ENCODE measurements around the gene ZCRB1.

The ZCRB1 gene

DNA sequence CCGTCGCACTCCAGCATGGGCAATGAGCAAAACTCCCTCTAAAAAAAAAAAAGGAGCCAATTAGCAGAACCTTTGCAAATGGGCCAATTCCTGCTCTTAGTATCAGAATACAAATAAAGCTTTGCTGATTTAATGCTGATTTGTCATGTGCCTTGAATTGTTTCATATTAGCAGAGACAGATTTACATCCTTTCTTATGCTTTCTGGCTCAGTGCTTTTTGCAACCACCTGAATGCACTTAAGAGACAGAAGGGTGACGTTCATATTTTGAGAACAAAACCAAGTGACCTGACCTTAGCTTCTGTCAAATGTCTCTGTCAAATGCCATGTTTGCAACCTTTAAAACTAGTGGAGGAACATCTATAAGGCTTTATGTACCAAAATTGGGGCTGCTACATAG lies 44.0 kb downstream of the ZCRB1 start:
- no peaks in the 10 kb centered on the region for H3K36me3 ChIP-seq (ENCODE audit: control insufficient read depth, insufficient read depth, low read length)
- H3K4me3 ChIP-seq (replicated peaks; ENCODE audit: low read depth, low read length) = no peak overlapping the region
- H3K27me3 ChIP-seq (replicated peaks; ENCODE audit: control insufficient read depth, insufficient read depth, low read length) = no peaks in the 10 kb centered on the region
- TF ChIP-seq, protein P1, sequence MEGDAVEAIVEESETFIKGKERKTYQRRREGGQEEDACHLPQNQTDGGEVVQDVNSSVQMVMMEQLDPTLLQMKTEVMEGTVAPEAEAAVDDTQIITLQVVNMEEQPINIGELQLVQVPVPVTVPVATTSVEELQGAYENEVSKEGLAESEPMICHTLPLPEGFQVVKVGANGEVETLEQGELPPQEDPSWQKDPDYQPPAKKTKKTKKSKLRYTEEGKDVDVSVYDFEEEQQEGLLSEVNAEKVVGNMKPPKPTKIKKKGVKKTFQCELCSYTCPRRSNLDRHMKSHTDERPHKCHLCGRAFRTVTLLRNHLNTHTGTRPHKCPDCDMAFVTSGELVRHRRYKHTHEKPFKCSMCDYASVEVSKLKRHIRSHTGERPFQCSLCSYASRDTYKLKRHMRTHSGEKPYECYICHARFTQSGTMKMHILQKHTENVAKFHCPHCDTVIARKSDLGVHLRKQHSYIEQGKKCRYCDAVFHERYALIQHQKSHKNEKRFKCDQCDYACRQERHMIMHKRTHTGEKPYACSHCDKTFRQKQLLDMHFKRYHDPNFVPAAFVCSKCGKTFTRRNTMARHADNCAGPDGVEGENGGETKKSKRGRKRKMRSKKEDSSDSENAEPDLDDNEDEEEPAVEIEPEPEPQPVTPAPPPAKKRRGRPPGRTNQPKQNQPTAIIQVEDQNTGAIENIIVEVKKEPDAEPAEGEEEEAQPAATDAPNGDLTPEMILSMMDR (IDR thresholded peaks at IDR 0.05; ENCODE audit: insufficient read depth, low read length, poor library complexity, severe bottlenecking) = no peak
- no peak for DNase-seq (ENCODE audit: extremely low read depth, insufficient read length)

DNA sequence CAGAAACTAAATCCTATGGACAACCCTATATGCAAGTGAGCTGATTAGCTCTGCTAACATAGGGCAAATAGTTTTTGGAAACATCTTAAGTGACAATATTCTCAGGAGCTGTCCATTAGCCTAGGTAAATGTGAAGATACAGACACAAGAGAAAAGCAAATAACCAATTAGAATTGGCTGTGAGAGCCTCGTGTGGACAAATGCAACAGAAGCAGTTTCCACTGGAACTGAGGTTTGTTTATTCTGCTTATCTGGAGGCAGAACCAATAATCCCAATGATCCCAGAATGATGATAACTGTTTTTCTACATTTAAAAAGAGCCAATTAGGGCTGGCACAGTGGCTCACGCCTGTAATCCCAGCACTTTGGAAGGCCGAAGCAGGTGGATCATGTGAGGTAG lies 44.6 kb downstream of the ZCRB1 start:
- no peak for DNase-seq (ENCODE audit: extremely low read depth, insufficient read length)
- Histone ChIP-seq H3K4me3 (replicated peaks; ENCODE audit: low read depth, low read length) (no peak overlapping the region), H3K27me3 (replicated peaks; ENCODE audit: control insufficient read depth, insufficient read depth, low read length) (no peaks in the 10 kb centered on the region), H3K36me3 (ENCODE audit: control insufficient read depth, insufficient read depth, low read length) (no peaks in the 10 kb centered on the region)
- TF ChIP-seq, protein P1 (IDR thresholded peaks at IDR 0.05; ENCODE audit: insufficient read depth, low read length, poor library complexity, severe bottlenecking) = no peak

DNA sequence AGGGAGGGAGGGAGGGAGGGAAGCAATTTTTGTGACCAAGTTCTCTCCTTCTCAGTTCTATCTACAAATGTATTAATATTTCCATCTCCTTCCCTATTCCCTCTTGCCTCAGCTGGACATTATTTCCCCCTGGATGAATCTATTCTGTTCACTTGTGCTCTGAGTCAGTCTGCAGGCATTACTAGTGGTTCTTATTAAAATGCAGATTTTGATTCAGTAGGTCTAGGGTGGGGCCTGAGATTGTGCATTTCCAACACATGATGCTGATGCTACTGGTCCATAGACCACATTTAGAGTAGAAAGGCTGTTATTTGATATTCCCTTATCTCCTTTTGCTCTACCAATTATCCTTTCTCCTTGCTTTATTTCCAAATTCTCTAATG lies 47.8 kb downstream of the ZCRB1 start:
- TF ChIP-seq, protein P1 (IDR thresholded peaks at IDR 0.05; ENCODE audit: insufficient read depth, low read length, poor library complexity, severe bottlenecking) = no peak
- no peak for DNase-seq (ENCODE audit: extremely low read depth, insufficient read length)

DNA sequence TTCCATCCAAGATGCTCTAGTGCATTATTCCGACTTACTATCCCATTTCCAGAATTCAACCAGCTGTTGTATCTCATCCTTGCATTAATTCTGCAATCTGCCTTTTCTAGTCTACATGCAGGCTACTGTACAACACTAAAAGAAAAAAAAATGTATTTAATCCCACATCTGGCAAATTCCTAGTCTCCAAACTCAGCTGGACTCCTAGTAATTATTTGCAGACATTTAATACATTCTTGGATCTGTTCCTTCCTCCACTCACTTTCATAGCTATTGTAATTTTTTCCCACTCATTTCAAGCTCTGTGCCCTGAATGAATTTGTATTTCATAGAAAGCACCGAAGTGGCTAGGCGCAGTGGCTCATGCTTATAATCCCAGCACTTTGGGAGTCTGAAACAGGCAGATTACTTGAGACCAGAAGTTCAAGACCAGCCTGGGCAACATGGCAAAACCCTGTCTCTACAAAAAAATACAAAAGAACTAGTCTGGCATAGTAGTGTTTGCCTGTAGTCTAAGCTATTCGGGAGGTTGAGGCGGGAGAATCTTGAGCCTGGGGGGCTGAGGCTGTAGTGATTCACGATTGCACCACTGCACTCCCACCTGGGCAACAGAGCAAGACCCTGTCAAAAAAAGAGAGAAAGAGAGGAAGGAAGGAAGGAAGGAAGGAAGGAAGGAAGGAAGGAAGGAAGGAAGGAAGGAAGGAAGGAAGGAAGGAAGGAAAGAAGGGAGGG lies 48.3 kb downstream of the ZCRB1 start:
- no peaks in the 10 kb centered on the region for H3K27me3 ChIP-seq (replicated peaks; ENCODE audit: control insufficient read depth, insufficient read depth, low read length)
- no peak overlapping the region for H3K4me3 ChIP-seq (replicated peaks; ENCODE audit: low read depth, low read length)
- DNase-seq (ENCODE audit: extremely low read depth, insufficient read length) = no peak
- no peaks in the 10 kb centered on the region for H3K36me3 ChIP-seq (ENCODE audit: control insufficient read depth, insufficient read depth, low read length)
- TF ChIP-seq, protein P1 (IDR thresholded peaks at IDR 0.05; ENCODE audit: insufficient read depth, low read length, poor library complexity, severe bottlenecking) = no peak

More for the DNA sequence above, 47.8 kb downstream of the ZCRB1 start:
- Histone ChIP-seq H3K27me3 (replicated peaks; ENCODE audit: control insufficient read depth, insufficient read depth, low read length) (no peaks in the 10 kb centered on the region), H3K4me3 (replicated peaks; ENCODE audit: low read depth, low read length) (no peak overlapping the region), H3K36me3 (ENCODE audit: control insufficient read depth, insufficient read depth, low read length) (no peaks in the 10 kb centered on the region)

DNA sequence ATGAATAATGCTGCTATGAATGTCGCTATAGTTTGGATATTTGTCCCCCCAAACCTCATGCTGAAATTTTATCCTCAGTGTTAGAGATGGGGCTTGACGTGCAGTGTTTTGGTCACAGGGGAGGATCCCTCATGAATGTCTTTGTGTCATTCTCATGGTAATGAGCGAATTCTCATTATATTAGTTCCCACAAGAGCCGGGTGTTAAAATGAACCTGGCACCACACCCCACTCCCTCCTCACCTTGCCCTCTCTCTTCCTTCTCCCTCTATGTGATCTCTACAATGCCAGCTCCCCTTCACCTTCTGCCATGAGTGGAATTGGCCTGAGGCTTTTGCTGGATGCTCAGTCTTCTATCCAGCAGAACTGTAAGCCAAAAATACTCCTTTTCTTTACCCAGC lies 50.4 kb downstream of the ZCRB1 start:
- H3K27me3 ChIP-seq (replicated peaks; ENCODE audit: control insufficient read depth, insufficient read depth, low read length) = no peaks in the 10 kb centered on the region
- no peaks in the 10 kb centered on the region for H3K36me3 ChIP-seq (ENCODE audit: control insufficient read depth, insufficient read depth, low read length)
- no peak for DNase-seq (ENCODE audit: extremely low read depth, insufficient read length)
- TF ChIP-seq, protein P1 (IDR thresholded peaks at IDR 0.05; ENCODE audit: insufficient read depth, low read length, poor library complexity, severe bottlenecking) = no peak
- H3K4me3 ChIP-seq (replicated peaks; ENCODE audit: low read depth, low read length) = no peak overlapping the region

DNA sequence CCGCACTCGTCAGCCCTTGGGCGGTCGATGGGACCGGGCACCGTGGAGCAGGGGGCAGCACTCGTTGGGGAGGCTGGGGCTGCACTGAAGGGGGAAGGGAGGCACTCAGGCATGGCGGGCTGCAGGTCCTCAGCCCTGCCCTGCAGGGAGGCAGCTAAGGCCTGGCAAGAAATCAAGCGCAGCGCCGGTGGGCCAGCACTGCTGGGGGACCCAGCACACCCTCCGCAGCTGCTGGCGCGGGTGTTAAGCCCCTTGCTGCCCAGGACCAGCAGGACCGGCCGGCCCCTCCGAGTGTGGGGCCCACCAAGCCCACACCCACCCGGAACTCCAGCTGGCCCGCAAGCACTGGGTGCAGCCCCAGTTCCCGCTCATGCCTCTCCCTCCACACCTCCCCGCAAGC lies 52.2 kb downstream of the ZCRB1 start:
- TF ChIP-seq, protein P1 (IDR thresholded peaks at IDR 0.05; ENCODE audit: insufficient read depth, low read length, poor library complexity, severe bottlenecking) = no peak
- no peaks in the 10 kb centered on the region for H3K27me3 ChIP-seq (replicated peaks; ENCODE audit: control insufficient read depth, insufficient read depth, low read length)
- DNase-seq (ENCODE audit: extremely low read depth, insufficient read length) = no peak
- no peak overlapping the region for H3K4me3 ChIP-seq (replicated peaks; ENCODE audit: low read depth, low read length)
- no peaks in the 10 kb centered on the region for H3K36me3 ChIP-seq (ENCODE audit: control insufficient read depth, insufficient read depth, low read length)
